Ovary (tissue), 9 donors: ENCODE measurements around the gene MAP1B. TPM values are rescaled to one million over a fixed set of nuclear protein-coding genes. Genes with fewer than 3 reads are reported as not detected.

Experiments used
- DNase-seq, 5 donors: peaks; one replicate each; pipeline ENCODE4 v3.0.0-alpha.2; 2019 to 2020
- H3K27ac ChIP-seq, 2 donors: fragments of 200-600 bp; one replicate each; pipeline versions ENCODE4 v1.5.1 to v1.8.0; 2019 to 2022
- H3K27me3 ChIP-seq: fragments of 200-600 bp; one replicate; pipeline ENCODE4 v1.8.0; 2022
- H3K36me3 ChIP-seq: fragments of 200-600 bp; sonication (generic); one replicate; pipeline ENCODE4 v1.5.1; 2019
- H3K4me1 ChIP-seq: one replicate; pipeline ENCODE4 v1.8.1; 2013; ENCODE audit warnings: mild to moderate bottlenecking, moderate library complexity; ENCODE audit not compliant: insufficient read depth
- H3K4me3 ChIP-seq: fragments of 200-600 bp; sonication (generic); one replicate; pipeline ENCODE4 v1.5.1; 2017
- H3K9me3 ChIP-seq, 2 donors: fragments of 200-600 bp in 1 of 2; sonication (generic) in 1 of 2; one replicate each; pipeline versions ENCODE4 v1.5.1 to v1.8.1; 2013 to 2019; ENCODE audit warnings: mild to moderate bottlenecking in 1 of 2, moderate library complexity in 1 of 2
- EP300 ChIP-seq: sonication (generic); formaldehyde crosslinking; IDR thresholded peaks from one replicate; pipeline ENCODE4 v1.6.1; 2017; ENCODE audit warnings: antibody characterized with exemption
- POLR2A ChIP-seq: fragments of 450-650 bp; IDR thresholded peaks from one replicate; pipeline ENCODE4 v1.6.1; 2017; ENCODE audit warnings: antibody characterized with exemption, mild to moderate bottlenecking, moderate library complexity
- WGBS, 3 donors: extraction: QIAGEN DNeasy Blood & Tissue Kit in 1 of 3; methylation state at CpG; one replicate each; pipeline versions ENCODE4 v1.1.5 to v1.1.7; 2013 to 2017; 5-methylcytosine and 5-hydroxymethylcytosine counted together
- intact Hi-C, 4 donors: fragments of 100-400 bp; cut with DNase I; formaldehyde crosslinking; loops; one replicate each; pipeline versions ENCODE4 v1.11.0 to v1.15.1; 2022 to 2023
- polyA plus RNA-seq, 2 donors: library from polyadenylated mRNA; stranded (reverse); fragments of 200-250 nt in 1 of 2; fragments of 350-450 nt in 1 of 2; fragmentation: Illumina TruSeq in 1 of 2; extraction: RNeasy Lipid Tissue Mini Kit (QIAGEN cat#74804) in 1 of 2; gene quantifications; one replicate each; pipeline ENCODE4 v1.2.3, GENCODE V29; 2013 to 2014
- total RNA-seq, 7 donors: library from RNA; depleted of rRNA in 2 of 7; stranded (reverse); fragments of >200 nt in 2 of 7; fragmentation: NEBNext Ultra II Directional in 3 of 7; extraction: Animal tissue kit (Norgen Biotek cat#: 25700) in 3 of 7; gene quantifications; one replicate each; pipeline versions ENCODE4 v1.1.0 to v1.2.4, GENCODE V29; 2016 to 2023
- TF ChIP-seq, protein P1 (sequence below), 3 donors: fragments of 450-650 bp in 2 of 3; fragments of 200-600 bp in 1 of 3; IDR thresholded peaks; one replicate each; pipeline versions ENCODE4 v1.5.1 to v1.8.0; 2016 to 2022; ENCODE audit warnings: antibody characterized with exemption in 3 of 3, mild to moderate bottlenecking in 1 of 3
- donor health status: DM: no; HTN: no; CAD: no; lungs with moderate emphysema.
- donor health status: DM: no; HTN: no; CAD: no.
- donor health status: Bipolar disorder and iron deficiency.
- donor health status: DM: yes; HTN: yes; CAD: no.
- donor health status: DM: no; HTN: no; CAD: no.
- donor health status: DM: yes; HTN: yes; CAD: no.

Gene MAP1B
- total and polyA plus RNA-seq, 9 donors: 4.4 to 126 (median 47.7) TPM

- intact Hi-C loops: loop anchor here in 1 of 4 donors (10.0 kb wide), 1 partner anchor 49 kb away; no protein-coding TSS in a partner anchor
- 0 to 29% (median 25%) methylated on average over 1 of the region's 1 CpG for WGBS, 3 donors
- Histone ChIP-seq H3K9me3 (no peaks in the 10 kb centered on the region), H3K4me3 (no peak overlapping the region), H3K27ac (no peak overlapping the region), H3K4me1 (no peaks in the 10 kb centered on the region), H3K27me3 (no peaks in the 10 kb centered on the region), H3K36me3 (no peaks in the 10 kb centered on the region)
- TF ChIP-seq EP300 (no peak), POLR2A (no peak)
- TF ChIP-seq, protein P1, sequence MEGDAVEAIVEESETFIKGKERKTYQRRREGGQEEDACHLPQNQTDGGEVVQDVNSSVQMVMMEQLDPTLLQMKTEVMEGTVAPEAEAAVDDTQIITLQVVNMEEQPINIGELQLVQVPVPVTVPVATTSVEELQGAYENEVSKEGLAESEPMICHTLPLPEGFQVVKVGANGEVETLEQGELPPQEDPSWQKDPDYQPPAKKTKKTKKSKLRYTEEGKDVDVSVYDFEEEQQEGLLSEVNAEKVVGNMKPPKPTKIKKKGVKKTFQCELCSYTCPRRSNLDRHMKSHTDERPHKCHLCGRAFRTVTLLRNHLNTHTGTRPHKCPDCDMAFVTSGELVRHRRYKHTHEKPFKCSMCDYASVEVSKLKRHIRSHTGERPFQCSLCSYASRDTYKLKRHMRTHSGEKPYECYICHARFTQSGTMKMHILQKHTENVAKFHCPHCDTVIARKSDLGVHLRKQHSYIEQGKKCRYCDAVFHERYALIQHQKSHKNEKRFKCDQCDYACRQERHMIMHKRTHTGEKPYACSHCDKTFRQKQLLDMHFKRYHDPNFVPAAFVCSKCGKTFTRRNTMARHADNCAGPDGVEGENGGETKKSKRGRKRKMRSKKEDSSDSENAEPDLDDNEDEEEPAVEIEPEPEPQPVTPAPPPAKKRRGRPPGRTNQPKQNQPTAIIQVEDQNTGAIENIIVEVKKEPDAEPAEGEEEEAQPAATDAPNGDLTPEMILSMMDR (IDR thresholded peaks at IDR 0.05): no peak
- DNase-seq: no peak
Observed at GRCh38 chr5:72125941-72126620, 18.8 kb downstream of the MAP1B start.

GRCh38 chr5:72126796-72127195 is 19.5 kb downstream of the MAP1B start:
- Histone ChIP-seq H3K27me3 (no peaks in the 10 kb centered on the region), H3K4me1 (no peaks in the 10 kb centered on the region), H3K9me3 (no peaks in the 10 kb centered on the region), H3K4me3 (no peak overlapping the region), H3K36me3 (no peaks in the 10 kb centered on the region), H3K27ac (no peak overlapping the region)
- no peak for DNase-seq
- TF ChIP-seq, protein P1 (IDR thresholded peaks at IDR 0.05): no peak
- TF ChIP-seq POLR2A (no peak), EP300 (no peak)
- 97 to 99% (median 98%) methylated on average over 2 of the region's 2 CpGs for WGBS, 3 donors
- intact Hi-C loops: loop anchor here in 1 of 4 donors (10.0 kb wide), 1 partner anchor 48 kb away; no protein-coding TSS in a partner anchor

GRCh38 chr5:72129725-72130124 is 22.4 kb downstream of the MAP1B start:
- no peaks in the 10 kb centered on the region for H3K27me3 ChIP-seq
- no peak for DNase-seq
- H3K36me3 ChIP-seq: no peaks in the 10 kb centered on the region
- no peak overlapping the region for H3K4me3 ChIP-seq
- WGBS, 3 donors: 34 to 55% (median 35%) methylated on average over 1 of the region's 1 CpG
- no peaks in the 10 kb centered on the region for H3K9me3 ChIP-seq
- no peaks in the 10 kb centered on the region for H3K4me1 ChIP-seq
- TF ChIP-seq EP300 (no peak), POLR2A (no peak)
- TF ChIP-seq, protein P1 (IDR thresholded peaks at IDR 0.05): no peak
- intact Hi-C loops: loop anchor here in 3 of 4 donors (10.0 kb wide), 2 partner anchors 45 to 175 kb away; no protein-coding TSS in a partner anchor
- no peak overlapping the region for H3K27ac ChIP-seq

DNA sequence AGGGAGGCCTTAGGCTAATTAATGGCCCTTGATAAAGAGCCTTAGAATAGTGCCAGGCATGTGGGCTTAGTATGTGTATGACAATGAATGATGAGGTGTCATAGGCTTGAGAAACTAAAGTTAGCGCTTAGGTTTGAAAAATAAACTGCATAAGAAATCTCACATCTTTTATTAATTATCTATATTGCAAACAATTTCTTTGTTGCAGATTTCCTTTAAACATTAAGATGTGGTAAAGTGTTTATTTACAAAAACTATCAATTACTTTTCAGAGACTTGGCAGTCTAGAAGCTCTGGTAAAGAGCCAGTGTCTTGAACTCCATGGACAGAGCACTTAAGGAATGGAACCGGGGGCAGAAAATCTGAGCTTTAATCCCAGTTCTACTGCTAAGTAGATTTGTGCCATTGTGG is 23.1 kb downstream of the MAP1B start:
- Histone ChIP-seq H3K4me1 (no peaks in the 10 kb centered on the region), H3K9me3 (no peaks in the 10 kb centered on the region), H3K4me3 (no peak overlapping the region), H3K27ac (no peak overlapping the region), H3K27me3 (no peaks in the 10 kb centered on the region), H3K36me3 (no peaks in the 10 kb centered on the region)
- TF ChIP-seq, protein P1 (IDR thresholded peaks at IDR 0.05): no peak
- TF ChIP-seq EP300: no peak
- TF ChIP-seq POLR2A: no peak
- WGBS, 3 donors: 70 to 82% (median 79%) methylated on average over 2 of the region's 2 CpGs
- no peak for DNase-seq
- intact Hi-C loops: loop anchor here in 2 of 4 donors (10.0 kb wide), 1 partner anchor 174 kb away; no protein-coding TSS in a partner anchor
